Mesodermal cell (in vitro differentiated cells): Measurements from ENCODE around the gene KIAA0586.
A peak's percentile ranks its signal among the peaks of the same experiment; 100 is the strongest.
"Not testable (repeated sequence)": the region's sequence is repeated elsewhere in the genome, so short reads cannot be mapped to it uniquely, and the experiment has no call there.

ENCODE experiments used
- H3K27ac ChIP-seq: 2 replicates; pipeline ENCODE4 v1.7.0; 2013; ENCODE audit warnings: mild to moderate bottlenecking, low read depth, low read length, moderate library complexity; ENCODE audit not compliant: severe bottlenecking
- H3K36me3 ChIP-seq: 2 replicates; pipeline ENCODE4 v1.7.1; 2013; ENCODE audit warnings: mild to moderate bottlenecking, low read length, moderate library complexity; ENCODE audit not compliant: control insufficient read depth, insufficient read depth
- H3K4me1 ChIP-seq: one replicate; pipeline ENCODE4 v1.7.1; 2013; ENCODE audit warnings: mild to moderate bottlenecking, low read length; ENCODE audit not compliant: insufficient read depth, control insufficient read depth, poor library complexity, severe bottlenecking
- H3K4me3 ChIP-seq: 2 replicates; pipeline ENCODE4 v1.7.0; 2013; ENCODE audit warnings: low read length, control low read depth, mild to moderate bottlenecking; ENCODE audit not compliant: insufficient read depth, poor library complexity, severe bottlenecking; ENCODE audit errors: extremely low read depth
- H3K9me3 ChIP-seq: 2 replicates; pipeline ENCODE4 v1.7.1; 2013; ENCODE audit warnings: mild to moderate bottlenecking, low read length, moderate library complexity; ENCODE audit not compliant: control insufficient read depth
- WGBS, 2 experiments: methylation state at CpG; one replicate each; pipeline ENCODE4 v1.1.5; 2013; ENCODE audit warnings: missing lambda C conversion rate in 2 of 2; ENCODE audit not compliant: insufficient coverage in 2 of 2; 5-methylcytosine and 5-hydroxymethylcytosine counted together

KIAA0586 gene

DNA sequence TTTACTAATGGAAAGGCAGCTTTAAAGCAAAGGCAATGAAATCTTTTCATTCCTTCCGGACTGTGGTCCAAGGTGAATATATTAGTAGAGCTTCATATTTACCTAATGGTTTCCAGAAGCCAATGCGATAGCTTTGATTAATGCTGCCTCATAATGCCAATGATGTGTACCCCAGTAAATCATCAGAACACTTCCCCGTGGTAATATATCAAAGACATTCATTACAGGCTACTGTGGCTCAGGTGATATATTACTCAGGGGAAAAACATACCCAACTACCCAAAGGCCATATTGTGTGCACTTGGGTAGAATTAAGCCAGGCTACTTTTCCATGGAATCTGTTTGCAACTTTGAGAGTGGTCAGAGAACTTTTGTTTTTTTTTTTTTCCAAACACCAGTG lies 140.8 kb downstream of the KIAA0586 start:
- Histone ChIP-seq H3K9me3 (no peaks in the 10 kb centered on the region), H3K27ac (no peak overlapping the region), H3K4me1 (peaks cover 32% of the 10 kb centered on the region), H3K4me3 (no peak overlapping the region), H3K36me3 (no peaks in the 10 kb centered on the region)
- WGBS, 2 experiments = no CpG with 5 or more reads among the region's 3 CpGs

DNA sequence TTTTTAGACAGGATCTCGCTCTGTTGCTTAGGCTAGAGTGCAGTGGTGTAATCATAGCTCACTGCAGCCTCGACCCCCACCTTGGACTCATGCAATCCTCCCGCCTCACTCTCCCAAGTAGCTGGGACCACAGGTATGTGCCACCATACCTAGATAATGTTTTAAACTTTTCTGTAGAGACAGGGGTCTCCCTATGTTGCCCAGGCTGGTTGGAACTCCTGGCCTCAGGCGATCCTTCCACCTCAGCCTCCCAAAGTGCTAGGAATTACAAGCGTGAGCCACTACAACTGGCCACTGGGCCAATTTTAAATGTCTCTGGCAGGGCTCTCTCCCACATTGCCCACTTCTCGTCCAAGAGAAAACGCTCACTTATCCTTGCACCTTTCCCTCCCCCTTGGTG lies 143.7 kb downstream of the KIAA0586 start:
- Histone ChIP-seq H3K9me3 (no peaks in the 10 kb centered on the region), H3K4me3 (no peak overlapping the region), H3K36me3 (no peaks in the 10 kb centered on the region), H3K4me1 (peaks cover 27% of the 10 kb centered on the region), H3K27ac (peak overlapping the region; percentile 95)
- 90 to 96% methylated on average over 4 to 7 of the region's 7 CpGs for WGBS, 2 experiments

DNA sequence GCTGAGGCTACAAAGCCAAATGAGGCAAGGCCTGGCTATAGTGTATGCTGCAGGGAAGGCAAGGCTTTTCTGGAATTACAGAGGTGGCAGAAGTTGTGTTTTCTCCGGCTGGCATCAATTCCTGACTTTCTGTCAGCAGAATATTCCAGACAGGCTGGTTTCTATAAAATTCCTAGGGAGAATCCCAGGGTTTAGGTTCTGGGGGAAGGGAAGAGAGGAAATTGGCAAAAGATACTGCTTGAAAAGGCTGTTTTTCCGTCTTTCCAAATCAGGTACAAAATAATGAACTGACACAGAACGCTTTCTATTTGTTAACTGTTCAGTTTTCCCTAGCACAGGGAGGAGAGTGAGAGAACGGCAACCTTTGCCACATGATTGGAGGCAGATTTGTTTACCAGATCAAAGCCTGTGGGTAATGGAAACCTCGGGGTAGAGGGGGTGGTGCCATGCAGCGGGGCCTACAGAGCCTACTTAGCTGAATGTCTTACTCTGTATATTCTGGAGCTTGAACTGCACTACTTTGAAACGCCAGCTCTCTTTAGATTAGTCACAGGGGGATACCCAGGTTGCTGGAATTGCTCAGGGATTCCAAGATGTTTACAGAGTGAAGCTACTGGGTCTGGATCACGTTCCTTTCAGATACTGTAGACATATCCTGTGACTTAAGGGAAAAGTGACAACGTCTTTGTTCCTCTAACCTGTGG lies 144.4 kb downstream of the KIAA0586 start:
- H3K4me1 ChIP-seq = peaks cover 26% of the 10 kb centered on the region
- no peaks in the 10 kb centered on the region for H3K36me3 ChIP-seq
- H3K4me3 ChIP-seq = no peak overlapping the region
- H3K9me3 ChIP-seq = no peaks in the 10 kb centered on the region
- 45 to 50% methylated on average over 5 of the region's 9 CpGs for WGBS, 2 experiments
- peak overlapping the region; percentile 95 for H3K27ac ChIP-seq

DNA sequence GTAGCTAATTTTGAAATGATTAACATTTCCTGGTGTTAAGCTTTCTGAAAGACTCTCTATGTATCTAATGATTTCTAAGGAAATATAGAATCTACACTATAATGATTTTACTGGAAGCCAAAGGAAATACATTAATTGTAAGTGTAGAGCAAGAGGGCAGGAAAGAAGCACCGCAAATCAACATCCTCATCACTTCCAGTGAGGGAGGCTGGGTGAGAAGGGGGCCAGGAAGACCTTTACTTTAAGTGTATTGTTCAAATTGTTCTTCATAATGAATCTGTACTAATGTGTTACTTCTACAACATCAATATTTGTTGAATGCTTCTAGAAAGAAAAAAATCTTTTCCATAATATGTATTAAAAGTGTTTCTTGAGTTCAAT lies 144.9 kb downstream of the KIAA0586 start:
- peaks cover 26% of the 10 kb centered on the region for H3K4me1 ChIP-seq
- no peaks in the 10 kb centered on the region for H3K36me3 ChIP-seq
- peak overlapping the region; percentile 95 for H3K27ac ChIP-seq
- H3K4me3 ChIP-seq = no peak overlapping the region
- WGBS, 2 experiments = no CpG with 5 or more reads among the region's 1 CpG
- no peaks in the 10 kb centered on the region for H3K9me3 ChIP-seq

DNA sequence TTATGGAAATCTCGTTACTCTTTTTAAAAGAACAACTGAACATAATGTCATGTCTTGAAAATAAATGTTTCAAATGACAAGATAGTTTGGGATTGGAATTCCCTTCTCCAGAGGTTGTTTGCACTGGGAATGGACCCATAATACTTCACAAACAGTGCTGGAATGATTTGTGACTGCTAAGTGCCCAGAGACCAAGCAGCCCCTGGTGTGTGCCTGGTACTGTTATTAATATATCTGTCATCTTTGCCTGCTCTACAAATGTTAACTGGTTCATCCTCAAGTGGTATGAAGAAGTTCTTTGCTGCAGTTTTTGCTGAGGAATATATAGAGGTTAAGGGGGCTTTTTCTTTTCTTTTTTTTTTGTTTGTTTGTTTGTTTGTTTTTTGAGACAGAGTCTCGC lies 145.3 kb downstream of the KIAA0586 start:
- Histone ChIP-seq H3K9me3 (no peaks in the 10 kb centered on the region), H3K36me3 (no peaks in the 10 kb centered on the region), H3K27ac (peak overlapping the region; percentile 95), H3K4me3 (no peak overlapping the region), H3K4me1 (peaks cover 26% of the 10 kb centered on the region)
- no CpG with 5 or more reads among the region's 2 CpGs for WGBS, 2 experiments

DNA sequence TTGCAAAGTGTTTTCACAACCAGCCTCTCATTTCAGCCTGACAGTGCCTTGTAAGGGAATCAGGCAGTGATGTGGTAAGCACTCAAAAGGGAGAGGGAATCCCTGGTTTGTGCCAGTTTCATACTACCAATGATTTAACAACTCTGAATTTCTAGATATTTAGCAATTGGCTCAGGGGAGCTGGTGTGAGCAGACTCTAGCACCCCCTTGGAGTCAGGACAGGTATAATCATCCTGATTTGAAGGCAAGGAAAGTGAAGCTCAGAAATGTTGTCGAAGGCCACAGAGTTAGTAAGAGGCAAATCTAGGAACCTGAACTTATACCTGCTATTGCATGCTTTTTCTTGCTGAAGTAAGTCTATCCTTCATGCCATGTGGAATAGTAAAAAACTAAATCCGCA lies 147.1 kb downstream of the KIAA0586 start:
- H3K4me3 ChIP-seq = no peak overlapping the region
- H3K9me3 ChIP-seq = no peaks in the 10 kb centered on the region
- peaks cover 26% of the 10 kb centered on the region for H3K4me1 ChIP-seq
- H3K27ac ChIP-seq = no peak overlapping the region
- 90 to 100% methylated on average over 2 of the region's 2 CpGs for WGBS, 2 experiments
- H3K36me3 ChIP-seq = no peaks in the 10 kb centered on the region

DNA sequence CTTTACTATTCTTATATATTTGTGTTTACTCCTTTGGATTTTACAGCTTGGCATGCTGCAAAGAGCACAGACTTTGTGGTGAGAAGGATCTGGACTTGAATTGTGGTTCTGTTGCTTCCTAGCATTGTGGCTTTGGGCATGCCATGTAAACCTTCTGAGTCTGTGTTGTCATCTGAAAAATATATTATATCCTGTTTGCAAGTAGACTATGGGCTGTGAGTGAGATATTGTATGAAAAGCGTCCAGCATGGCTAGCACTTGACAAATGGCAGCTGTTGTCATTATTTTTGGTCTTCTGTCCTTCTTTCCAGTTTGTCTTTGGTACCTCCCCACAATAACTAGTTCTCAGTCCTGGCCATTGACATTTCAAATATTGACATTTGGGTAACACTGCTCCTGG lies 148.4 kb downstream of the KIAA0586 start:
- no CpG with 5 or more reads among the region's 1 CpG for WGBS, 2 experiments
- Histone ChIP-seq H3K27ac (no peak overlapping the region), H3K4me3 (no peak overlapping the region), H3K4me1 (peaks cover 25% of the 10 kb centered on the region), H3K9me3 (no peaks in the 10 kb centered on the region), H3K36me3 (no peaks in the 10 kb centered on the region)

DNA sequence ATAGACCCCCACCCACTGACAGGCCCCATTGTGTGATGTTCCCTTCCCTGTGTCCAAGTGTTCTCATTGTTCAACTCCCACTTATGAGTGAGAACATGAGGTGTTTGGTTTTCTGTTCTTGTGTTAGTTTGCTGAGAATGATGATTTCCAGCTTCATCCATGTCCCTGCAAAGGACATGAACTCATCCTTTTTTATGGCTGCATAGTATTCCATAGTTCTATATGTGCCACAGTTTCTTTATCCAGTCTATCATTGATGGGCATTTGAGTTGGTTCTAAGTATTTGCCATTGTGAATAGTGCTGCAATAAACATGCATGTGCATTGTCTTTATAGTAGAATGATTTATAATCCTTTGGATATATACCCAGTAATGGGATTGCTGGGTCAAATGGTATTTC lies 152.5 kb downstream of the KIAA0586 start:
- not testable (repeated sequence) for H3K27ac ChIP-seq, H3K4me1 ChIP-seq, H3K4me3 ChIP-seq, H3K36me3 ChIP-seq, H3K9me3 ChIP-seq

DNA sequence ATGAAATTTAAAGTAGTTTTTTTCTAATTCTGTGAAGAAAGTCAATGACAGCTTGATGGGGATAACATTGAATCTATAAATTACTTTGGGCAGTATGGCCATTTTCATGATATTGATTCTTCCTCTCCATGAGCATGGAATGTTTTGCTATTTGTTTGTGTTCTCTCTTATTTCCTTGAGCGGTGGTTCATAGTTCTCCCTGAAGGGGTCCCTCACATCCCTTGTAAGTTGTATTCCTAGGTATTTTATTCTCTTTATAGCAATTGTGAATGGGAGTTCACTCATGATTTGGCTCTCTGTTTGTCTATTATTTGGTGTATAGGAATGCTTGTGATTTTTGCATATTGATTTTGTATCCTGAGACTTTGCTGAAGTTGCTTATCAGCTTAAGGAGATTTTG lies 153.9 kb downstream of the KIAA0586 start:
- H3K36me3 ChIP-seq, H3K4me3 ChIP-seq, H3K9me3 ChIP-seq, H3K4me1 ChIP-seq, H3K27ac ChIP-seq: not testable (repeated sequence)
- no CpG with 5 or more reads among the region's 1 CpG for WGBS, 2 experiments

DNA sequence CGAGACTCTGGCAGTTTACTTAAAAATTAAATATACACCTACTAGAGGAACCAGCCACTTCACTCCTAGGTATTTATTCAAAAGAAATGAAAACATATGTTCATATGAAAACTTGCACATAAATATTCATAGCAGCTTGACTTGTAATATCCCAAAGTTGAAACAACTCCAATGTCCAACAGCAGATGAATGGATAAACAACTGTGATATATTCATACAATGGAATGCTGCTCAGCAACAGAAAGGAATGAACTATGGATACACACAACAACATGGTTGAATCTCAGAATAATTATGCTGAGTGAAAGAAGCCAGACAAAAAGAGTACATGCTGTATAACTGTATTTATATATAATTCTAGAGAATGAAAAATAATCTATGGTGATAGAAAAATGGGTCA lies 156.9 kb downstream of the KIAA0586 start:
- no peaks in the 10 kb centered on the region for H3K4me1 ChIP-seq
- no CpG with 5 or more reads among the region's 1 CpG for WGBS, 2 experiments
- H3K4me3 ChIP-seq = no peak overlapping the region
- H3K36me3 ChIP-seq = no peaks in the 10 kb centered on the region
- no peaks in the 10 kb centered on the region for H3K9me3 ChIP-seq
- H3K27ac ChIP-seq = no peak overlapping the region

DNA sequence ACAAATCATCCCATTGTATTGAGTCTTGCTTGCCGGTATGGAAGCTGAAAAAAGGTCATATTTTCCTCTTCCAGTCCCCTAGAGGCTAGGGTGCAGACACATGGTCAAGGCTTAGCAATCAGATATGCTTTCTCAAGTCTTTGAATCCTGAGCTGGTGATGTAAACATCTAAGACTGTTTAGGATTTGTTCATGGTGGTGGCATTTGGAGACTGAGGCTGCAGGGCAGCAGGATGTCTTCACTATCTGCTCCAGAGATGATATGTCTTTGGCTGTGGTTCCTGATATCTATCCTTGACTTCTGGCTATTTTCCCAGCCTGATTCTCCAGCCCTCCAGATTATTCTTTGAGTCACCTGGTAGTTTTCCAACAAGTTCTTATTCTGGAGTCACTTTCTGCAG lies 159.8 kb downstream of the KIAA0586 start:
- H3K4me3 ChIP-seq = no peak overlapping the region
- no peak overlapping the region for H3K27ac ChIP-seq
- H3K36me3 ChIP-seq = no peaks in the 10 kb centered on the region
- H3K4me1 ChIP-seq = no peaks in the 10 kb centered on the region
- WGBS, 2 experiments = 83% methylated on average over 1 of the region's 1 CpG; no CpG with 5 or more reads in 1 of the 2 experiments
- no peaks in the 10 kb centered on the region for H3K9me3 ChIP-seq
